Activated T-cell treated with anti-CD3 and anti-CD28 coated beads for 1 hour (primary cell): ENCODE measurements around the gene CREG2.

Source experiments
- DNase-seq: peaks from one replicate; pipeline ENCODE4 v3.0.0-alpha.2; 2020; ENCODE audit warnings: low read depth

Gene CREG2

DNA sequence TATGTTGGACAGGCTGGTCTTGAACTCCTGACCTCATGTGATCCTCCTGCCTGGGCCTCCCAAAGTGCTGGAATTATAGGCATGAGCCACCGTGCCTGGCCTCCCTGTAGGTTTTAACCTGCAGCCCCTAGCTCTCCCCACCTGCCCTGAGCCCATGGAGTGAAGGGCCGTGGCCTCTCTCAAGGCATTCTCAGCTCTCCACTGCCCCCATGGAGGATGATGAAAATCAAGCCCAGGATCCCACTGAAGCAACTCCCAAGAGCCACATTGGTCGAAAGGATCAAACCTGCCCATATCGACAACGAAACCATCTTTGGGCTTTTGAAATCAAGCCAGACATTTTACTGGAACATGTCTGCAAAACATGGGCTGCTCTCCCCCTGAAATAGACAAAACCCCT lies 22.4 kb upstream of the CREG2 start:
- no peak for DNase-seq

DNA sequence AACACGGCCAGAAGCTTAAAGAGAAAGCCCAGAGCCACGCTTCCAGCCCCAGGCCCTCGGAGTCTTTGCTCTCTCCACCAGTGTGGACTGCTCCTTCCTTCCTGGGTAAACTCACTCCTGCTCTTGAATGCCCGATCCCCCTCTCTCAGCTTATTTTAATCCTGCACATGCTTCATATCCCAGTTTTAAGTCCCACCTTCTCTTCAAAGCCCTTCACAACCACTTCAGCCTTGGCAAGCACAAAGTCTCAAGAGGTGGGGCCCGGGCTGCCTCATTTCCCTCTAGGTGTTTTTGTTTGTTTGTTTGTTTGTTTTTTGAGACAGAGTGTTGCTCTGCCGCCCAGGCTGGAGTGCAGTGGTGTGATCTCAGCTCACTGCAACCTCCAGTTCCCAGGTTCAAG lies 21.6 kb upstream of the CREG2 start:
- DNase-seq = no peak

DNA sequence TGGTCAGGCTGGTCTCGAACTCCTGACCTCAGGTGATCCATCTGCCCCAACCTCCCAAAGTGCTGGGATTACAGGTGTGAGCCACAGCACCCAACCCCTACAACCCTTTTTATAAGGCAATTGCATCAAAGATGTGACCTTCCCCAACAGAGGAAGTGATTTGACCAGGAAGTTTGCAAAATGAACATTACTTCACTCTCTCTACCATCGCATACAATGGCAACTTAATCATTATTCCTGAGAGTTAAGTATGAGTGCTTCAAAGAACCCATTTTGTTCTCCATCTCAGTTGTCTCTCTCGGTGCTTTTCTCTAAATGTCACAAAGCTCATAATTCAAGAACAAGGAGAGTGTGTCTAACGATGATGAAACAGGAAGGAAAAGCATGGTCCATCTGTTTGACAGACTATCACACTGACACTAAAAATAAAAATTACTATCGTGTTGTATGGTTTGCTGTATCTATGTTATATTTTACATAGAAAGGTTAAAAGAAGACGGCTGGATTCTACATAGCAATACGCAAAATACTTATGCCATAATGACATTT lies 18.1 kb upstream of the CREG2 start:
- no peak for DNase-seq

DNA sequence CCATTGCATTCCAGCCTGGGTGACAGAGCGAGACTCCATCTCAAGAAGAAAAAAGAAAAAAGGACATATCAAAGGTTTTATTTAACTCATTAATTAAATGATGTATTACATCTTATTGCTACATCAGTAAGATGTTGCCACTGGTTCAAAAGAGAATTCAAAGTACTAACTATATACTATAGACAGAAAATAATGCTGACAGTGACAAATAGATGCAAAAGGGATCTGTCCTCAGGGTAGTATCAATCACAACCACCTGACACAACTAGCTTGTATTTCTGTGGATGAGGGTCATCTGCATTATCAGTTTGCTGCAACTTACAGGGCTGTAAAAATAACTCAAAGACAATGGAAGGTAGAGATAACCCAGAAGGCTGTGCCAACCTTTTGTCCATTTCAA lies 16.4 kb upstream of the CREG2 start:
- DNase-seq = no peak

DNA sequence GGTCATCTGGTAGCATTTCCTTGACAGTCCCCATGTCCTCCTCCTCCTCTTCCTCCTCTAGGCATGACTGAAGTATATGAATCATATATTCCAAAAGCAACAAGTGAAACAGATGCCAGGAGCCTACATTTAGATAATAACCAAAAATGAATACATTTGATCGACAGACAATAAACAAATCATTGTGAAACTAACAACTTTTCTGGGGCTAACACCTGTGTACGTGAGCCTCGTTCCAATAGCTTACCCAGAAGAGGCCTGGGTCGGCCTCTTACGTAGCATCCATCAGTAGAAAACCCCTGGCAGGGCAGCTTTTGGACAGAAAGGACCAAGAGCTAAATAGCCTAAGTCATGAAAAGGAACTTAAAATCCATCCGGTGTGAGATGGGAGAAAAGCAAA lies 15.3 kb upstream of the CREG2 start:
- no peak for DNase-seq

DNA sequence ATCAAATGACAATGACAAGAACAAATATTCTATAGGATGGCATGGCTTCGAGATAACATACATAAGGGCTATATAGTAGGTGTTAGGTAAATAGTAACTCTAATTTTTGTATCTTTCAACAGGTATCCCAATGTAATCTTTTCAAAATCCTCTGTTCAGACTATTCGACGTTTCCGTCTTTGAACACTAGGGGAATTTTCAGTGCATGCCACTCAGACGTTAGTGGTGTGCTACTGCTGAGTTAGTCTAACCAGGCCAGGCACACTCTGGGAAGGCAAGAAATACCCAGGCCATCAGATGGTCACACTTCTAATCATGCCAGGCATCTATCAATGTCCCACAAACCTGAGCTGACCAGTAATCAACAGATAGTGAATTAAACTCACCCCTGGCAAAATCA lies 14.6 kb upstream of the CREG2 start:
- DNase-seq = no peak

DNA sequence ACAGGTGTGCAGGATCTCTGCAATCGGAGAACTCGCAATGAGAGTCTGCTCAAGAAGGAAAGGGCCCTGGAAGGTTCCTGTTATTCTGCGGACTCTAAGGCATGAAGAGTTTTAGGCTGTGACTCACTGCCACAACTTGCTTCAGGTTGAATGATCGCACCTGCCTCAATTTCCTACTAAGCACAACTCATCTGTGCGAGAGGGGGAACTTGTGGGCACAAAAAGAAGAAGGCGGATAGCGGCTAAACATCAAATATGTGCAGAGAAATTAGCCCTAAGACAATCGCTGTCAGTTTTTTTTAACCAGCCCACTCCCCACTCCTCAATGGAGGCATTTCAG lies 14.0 kb upstream of the CREG2 start:
- DNase-seq = no peak

DNA sequence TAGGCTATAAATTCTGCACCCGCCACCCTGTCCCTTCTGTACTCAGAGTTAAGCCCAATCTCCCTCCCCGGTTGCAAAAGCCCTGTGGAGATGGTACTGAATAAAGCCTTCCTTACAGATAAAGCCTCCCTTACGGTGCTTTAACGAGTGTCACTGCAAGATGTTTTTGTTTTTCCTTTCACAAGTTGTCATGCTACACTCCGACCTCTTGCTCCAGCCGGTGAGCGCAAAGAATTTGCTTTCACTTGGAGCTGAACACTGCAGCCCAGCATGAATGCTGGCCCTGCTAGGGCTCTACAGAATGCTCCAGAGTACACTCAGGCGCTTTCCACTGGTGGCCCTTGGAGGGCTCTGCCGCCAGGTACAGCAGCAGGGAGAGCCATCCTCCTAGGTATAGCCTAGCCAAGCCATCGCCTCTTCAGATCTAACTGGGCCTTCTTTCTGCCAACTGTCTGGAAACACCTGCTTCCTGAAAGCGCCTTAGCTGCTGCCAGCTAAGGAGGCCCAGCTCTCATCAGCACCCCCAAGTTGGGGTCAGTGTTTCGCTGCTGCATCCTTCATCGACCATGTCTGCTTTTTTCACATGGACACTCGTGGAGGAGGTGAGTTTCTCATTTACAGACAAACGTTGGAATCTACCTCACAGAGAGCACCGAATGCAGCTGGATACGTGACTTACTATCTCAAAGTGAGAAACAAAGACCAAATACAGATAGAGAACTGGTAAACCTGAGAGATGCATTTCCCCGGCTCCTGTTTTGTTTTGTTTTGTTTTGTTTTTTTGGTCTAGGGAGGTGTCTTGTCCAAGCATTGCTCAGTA lies 13.4 kb upstream of the CREG2 start:
- DNase-seq = no peak

DNA sequence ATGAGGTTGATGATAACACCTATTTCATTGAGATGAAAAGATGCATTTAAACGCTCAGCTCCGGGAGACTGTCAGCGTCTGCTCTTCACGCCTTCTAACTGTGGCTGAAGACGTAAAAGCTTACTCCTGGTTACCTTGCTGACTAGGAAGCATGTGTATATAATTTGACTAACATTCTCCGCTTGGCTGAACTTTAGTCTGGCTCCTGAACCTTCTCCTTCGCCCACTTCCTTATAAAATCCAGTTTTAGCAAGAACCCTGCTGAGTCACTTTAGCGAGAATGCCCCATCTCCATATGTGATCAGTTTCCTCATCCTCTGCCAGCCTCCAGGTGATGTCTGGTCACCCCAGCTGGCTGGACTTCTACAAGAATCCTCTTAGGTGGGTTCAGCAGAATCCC lies 12.7 kb upstream of the CREG2 start:
- DNase-seq = no peak

DNA sequence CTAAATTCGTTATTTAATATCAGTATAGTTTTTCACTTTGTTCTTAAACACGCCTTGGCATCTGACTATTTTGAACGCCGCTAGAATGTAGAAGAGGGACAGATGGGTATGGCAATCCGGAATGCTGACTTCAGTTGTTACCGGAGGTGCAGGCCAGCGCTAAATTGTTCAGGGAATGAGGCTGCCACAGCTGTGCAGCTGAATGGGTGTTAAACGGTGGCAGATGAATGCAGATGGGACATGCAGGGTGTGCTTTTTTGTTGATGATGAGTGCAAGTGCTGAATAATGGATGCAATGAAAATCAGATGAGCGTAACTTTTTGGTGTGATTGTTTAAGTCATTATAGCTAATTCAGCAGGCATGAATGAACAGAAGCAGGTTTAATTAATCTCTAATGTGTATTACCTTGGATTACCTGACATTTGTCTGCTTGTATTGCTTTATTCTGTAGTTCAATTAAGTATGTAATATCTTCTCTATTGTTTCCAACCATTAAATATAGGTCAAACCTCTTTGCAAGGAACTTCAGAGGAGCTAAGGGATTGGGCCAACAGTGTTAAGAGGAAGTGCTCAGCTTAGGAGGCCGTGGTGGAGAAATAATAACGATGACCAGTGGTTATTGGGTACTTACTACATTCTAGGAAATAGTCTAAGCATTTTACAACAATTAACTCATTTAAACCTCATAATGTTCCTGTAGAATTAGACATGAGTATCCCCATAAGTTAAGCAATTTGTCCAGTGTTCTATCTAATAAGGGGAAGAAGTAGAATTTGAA lies 11.9 kb upstream of the CREG2 start:
- DNase-seq = no peak

DNA sequence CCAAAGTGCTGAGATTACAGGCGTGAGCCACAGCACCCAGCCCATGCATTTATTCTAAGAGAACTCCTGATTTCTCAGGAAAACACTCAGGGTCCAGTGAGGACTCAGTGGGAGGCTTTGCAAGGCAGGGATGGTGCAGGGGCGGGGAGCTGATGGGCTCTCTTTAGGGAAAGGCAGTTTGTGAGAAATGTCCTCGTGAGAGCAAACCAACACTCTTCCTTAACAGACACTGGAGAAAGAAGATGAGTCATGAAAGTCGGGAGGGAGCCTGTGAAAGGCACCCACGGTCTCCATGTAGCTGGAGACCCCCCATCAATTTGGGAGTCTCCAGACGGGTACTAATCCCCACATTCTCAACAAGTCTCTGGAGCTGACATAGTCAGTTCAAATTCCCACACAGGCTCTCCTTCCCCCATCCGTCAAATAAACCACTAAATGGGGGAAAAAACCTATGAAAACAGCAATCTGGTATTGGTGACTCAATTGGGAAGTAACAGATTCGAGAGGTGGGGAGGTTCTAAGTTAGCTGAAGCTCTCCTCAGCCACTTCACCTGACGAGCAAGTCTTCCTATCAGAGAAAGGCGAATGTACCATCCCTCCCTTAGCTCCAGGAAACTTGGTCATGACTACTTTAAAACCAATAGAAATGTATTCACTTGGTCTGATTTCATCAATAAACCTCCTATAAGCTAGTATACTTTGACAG lies 11.0 kb upstream of the CREG2 start:
- no peak for DNase-seq

DNA sequence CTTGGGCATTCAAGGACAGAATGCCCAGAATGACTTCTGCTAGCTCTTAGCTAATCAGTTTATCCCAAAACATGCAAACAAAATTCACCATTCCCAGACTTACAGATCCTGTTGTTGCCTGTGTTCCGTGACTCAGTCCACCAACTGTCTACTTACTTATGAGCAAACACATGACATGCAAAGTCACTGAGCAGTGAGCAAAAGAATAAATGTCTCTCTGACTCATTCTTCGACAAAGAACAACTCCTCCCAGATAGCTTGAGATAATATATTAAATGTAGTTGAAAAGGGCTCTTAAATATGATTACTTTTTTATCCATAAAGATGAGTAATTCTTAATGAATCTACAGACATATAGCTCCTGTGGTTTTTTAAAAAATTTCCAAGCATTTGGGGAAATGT lies 9.0 kb upstream of the CREG2 start:
- no peak for DNase-seq

DNA sequence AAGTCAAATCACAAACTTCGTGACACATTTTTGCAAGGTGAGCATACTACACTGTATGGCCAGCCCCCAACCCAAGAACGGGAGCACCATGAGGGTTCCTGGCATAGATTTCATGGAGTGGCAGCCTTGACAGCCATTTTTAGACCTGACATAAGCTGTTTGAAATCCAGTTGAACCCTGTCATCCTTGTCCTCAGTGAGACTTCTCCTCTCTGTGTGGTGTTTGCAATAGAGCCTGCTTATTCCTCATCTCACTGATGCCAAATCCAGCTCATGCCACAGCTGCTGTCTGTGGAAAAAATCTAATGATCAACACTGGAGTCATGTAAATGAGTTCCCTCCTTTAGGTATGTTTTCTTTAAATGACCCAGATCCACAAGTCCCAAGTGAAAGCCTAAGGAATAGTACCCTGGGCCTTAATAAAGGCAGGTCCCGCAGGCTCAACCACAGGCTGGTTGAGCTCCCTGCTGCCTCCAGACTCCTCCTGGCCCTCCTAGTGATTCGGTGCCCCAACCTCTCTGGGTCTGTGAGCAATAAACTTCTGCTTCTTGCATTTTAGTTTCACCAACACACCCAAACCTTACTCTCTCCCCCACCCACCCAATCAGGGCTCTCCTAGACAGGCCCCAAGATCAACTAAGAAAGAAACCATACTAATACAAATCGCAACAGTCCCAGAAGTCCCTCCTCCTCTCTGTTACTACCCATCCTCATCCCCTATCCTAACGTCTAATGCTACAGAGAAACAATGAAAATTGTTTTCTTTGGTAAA lies 8.4 kb upstream of the CREG2 start:
- no peak for DNase-seq

DNA sequence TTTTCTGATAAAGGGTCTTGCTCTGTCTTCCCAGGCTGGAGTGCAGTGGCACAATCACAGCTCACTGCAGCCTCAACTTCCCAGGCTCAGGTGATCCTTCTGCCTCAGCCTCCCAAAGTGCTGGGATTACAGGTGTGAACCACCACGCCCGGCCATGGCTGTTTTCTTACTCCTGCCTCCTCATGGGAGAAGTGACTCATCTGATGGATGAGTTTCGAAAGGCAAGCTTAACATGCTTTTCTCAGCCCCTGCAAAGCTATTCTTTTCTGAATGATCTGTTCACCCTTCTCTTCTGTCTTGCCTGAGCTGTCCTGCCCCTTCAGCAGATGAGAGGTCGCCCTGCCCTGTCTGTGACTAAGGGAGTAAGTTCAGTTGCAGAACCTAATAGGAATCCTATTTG lies 929 bp upstream of the CREG2 start:
- no peak for DNase-seq

DNA sequence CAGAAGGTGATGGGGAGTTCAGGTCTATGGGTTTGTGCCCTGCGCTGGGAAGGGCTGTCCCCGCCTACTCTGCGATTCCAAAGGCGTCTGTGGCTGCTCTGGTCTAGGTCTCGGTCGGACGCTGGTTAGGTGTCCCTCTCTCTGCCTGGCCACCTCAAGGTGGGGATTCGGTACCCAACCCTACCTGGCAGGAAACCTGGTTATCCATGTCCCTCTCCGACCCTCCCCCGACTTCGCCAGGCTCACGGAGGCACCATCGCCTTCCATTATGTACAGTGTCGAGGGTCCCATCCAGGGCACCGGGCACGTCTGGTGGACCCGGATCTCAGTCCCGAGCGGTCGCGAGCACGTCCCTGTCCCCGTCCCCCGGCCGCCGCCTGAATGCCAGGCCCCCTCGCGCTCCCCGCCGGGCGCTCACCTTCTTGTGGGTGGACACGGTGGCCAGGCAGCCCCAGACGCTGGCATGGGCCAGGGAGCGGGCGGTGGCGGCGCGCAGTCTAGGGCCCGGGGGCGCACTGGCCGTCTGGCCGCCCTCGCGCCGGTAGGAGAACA lies 628 bp downstream of the CREG2 start:
- DNase-seq = no peak

DNA sequence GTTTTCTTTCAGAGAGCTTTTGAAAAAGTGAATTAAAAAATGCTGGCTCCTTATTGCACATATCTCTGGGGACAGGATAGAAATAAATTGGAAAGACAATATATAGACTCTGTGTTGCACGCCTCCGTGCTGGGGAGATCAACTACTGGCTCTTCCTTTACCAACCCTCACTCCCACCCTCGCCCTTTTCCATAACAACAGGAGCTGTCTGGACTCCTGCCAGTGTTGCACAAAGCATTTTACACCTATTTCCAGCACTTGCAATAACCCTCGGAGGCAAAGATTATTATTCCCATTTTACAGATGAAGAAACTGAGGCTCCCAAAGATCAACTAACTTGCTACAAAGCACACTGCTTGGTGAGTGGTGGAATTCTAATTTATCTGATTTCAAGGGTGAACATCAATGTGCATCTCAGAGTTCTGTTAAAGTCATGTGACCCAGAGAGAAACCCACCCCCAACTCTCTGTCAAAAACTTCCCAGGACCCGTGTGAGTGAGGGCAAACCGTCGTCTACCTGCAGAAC lies 4.2 kb downstream of the CREG2 start:
- DNase-seq = no peak

DNA sequence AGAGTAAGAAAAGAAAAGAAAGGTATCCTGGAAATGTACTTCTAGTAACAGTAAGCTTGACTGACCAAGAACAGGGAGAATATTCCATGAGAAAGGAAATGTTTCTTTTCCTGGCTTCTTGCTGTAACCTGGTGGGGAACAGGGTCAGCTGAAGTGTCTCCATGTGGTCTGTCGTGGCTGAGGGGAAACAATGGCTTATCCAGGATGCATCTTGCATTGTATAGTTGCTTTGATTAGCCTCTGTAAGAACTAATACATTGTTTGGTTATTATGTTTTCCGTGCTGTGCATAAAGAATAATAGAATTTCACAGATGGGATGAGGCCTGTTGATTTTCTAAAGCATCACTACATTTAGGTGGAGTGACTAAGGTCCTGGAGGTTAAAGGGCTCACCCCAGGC lies 4.9 kb downstream of the CREG2 start:
- DNase-seq = no peak

DNA sequence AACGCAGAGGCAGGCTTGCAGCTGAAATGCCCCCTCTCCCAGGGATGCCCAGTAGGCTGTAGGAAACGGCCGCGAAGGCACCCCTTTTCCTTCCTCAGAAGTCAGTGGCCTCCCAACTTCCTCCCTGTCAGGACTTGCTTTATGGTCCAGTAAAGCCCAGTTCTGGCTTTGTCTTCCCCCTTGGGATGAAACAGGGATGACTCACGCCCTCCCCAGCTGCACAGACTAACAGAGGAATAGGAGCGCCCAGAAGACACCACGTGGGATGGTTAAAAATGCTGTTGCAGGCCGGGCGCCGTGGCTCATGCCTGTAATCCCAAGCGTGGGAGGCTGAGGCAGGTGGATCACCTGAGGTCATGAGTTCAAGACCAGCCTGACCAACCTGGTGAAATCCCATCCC lies 6.9 kb downstream of the CREG2 start:
- no peak for DNase-seq

DNA sequence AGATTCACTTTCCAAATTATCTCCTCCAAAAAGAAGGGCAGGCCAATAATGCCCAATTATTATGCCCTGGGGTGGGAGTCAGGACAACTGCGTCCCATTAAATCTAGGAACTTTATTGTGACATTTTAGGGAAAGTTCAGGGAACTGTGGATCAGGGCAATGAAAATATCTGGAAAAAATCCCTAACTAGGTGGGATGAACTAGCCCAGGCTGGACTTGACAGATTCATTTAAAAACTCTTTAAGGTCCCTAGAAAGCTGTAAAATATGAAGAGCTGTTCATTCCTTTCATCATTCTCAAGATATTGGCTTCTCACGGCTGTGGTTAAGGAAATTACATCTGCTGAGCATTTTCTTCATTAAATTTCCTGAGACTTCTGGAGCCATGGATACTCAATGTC lies 8.2 kb downstream of the CREG2 start:
- DNase-seq = no peak

DNA sequence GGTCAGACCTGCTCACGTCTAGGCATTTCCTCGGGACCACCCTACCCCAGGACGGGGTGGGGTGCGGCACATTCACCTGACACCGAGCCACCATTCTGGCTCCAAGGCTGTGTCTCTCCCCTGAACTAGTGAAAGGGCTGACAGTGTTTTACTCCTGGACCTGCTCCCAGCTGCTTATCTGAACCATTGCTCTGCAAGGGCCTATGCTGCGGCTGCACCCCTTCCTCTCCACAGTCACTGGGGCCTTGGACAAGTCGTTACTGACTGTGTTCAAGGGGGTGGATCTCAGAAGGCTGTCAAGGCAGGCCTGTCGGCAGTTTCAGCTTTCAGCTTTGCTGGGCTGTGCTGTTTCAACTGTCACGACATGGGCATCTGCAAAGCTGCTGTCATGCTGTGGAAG lies 11.7 kb downstream of the CREG2 start:
- no peak for DNase-seq

DNA sequence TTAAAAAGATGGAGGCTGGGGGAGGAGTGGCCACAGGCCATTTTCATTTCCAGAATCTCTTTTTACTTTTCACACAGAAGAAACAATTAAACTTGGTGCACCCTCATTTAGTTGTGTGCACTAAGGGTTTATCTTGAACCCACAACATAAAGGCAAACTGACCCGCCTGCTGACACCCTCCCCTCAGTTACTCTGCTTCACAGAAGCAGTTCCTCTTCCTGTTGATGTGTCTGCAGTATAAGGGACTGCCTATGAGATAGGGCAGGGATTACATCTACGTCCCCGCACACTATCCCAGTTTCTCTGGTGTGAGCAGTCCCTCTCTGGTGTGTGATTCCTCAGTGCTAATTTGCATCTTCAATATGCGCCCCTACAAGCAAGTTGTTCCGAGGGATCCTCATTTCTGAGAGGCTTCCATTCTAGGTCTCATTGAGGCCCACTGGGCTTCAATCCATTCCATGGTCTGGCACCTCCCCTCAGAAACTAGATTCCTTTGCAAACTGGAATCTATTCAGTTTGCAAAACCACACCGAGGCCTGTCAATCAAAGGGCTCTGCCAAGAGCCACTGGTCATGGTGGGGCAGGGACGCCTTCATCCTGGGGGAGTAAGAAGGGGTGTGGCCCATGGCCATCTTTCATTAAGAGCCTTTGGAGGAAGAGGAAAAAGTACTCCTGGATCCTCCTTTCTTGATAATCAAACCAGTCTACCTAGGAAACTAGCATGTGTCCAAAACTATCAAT lies 12.3 kb downstream of the CREG2 start:
- no peak for DNase-seq
